Neuronal stem cell (in vitro differentiated cells): ENCODE results near the gene NRG2.

ENCODE experiments used
- DNase-seq: peaks from one replicate; pipeline ENCODE4 v3.0.0-alpha.2; 2013; ENCODE audit warnings: low spot score
- H2AFZ ChIP-seq: one replicate; pipeline ENCODE4 v1.6.1; 2013; ENCODE audit warnings: mild to moderate bottlenecking, low read length, inconsistent platforms
- H2AK5ac ChIP-seq: 2 replicates; pipeline ENCODE4 v1.6.1; 2013; ENCODE audit warnings: low read depth, mild to moderate bottlenecking, inconsistent platforms, low read length, moderate library complexity, mixed read lengths
- H2BK120ac ChIP-seq: 2 replicates; pipeline ENCODE4 v1.6.1; 2013; ENCODE audit warnings: low read depth, mild to moderate bottlenecking, inconsistent platforms, low read length, moderate library complexity, mixed read lengths
- H2BK12ac ChIP-seq: one replicate; pipeline ENCODE4 v1.6.1; 2013; ENCODE audit warnings: low read length, inconsistent platforms
- H2BK15ac ChIP-seq: 2 replicates; pipeline ENCODE4 v1.6.1; 2013; ENCODE audit warnings: mild to moderate bottlenecking, low read length, inconsistent platforms, mixed read lengths
- H2BK5ac ChIP-seq: one replicate; pipeline ENCODE4 v1.6.1; 2013; ENCODE audit warnings: inconsistent platforms, mild to moderate bottlenecking, low read length, moderate library complexity
- H3K14ac ChIP-seq: one replicate; pipeline ENCODE4 v1.6.1; 2013; ENCODE audit warnings: low read length, inconsistent platforms
- H3K18ac ChIP-seq: 2 replicates; pipeline ENCODE4 v1.6.1; 2013; ENCODE audit warnings: low read length, inconsistent platforms
- H3K23ac ChIP-seq: 2 replicates; pipeline ENCODE4 v1.6.1; 2013; ENCODE audit warnings: low read depth, mild to moderate bottlenecking, mixed read lengths, low read length, inconsistent platforms; ENCODE audit not compliant: poor library complexity
- H3K27ac ChIP-seq: replicated peaks from 3 replicates; pipeline ENCODE4 v1.5.1; 2013; ENCODE audit warnings: low read length, inconsistent platforms
- H3K27me3 ChIP-seq, 3 experiments: 2 replicates each; pipeline ENCODE4 v1.6.1; 2013; ENCODE audit warnings: low read length in 3 of 3, mild to moderate bottlenecking in 2 of 3, inconsistent platforms in 1 of 3, low read depth in 1 of 3, mixed read lengths in 1 of 3, moderate library complexity in 1 of 3; ENCODE audit not compliant: control insufficient read depth in 3 of 3, insufficient read depth in 3 of 3
- H3K36me3 ChIP-seq, 2 donors: replicated peaks in 1 of 2; 2 replicates each; pipeline ENCODE4 v1.6.1; 2013; ENCODE audit warnings: low read length in 2 of 2; ENCODE audit not compliant: control insufficient read depth in 2 of 2, insufficient read depth in 2 of 2
- H3K4ac ChIP-seq: 2 replicates; pipeline ENCODE4 v1.6.1; 2013; ENCODE audit warnings: inconsistent platforms, mild to moderate bottlenecking, low read length, moderate library complexity
- H3K4me1 ChIP-seq, 2 donors: 1 replicate in 1 of 2; 2 replicates in 1 of 2; pipeline ENCODE4 v1.6.1; 2013; ENCODE audit warnings: low read length in 2 of 2, low read depth in 1 of 2; ENCODE audit not compliant: control insufficient read depth in 2 of 2, insufficient read depth in 1 of 2
- H3K4me2 ChIP-seq: one replicate; pipeline ENCODE4 v1.6.1; 2013; ENCODE audit warnings: mild to moderate bottlenecking, low read length, inconsistent platforms; ENCODE audit not compliant: insufficient read depth, poor library complexity, severe bottlenecking
- H3K4me3 ChIP-seq, 2 donors: 2 replicates each; pipeline ENCODE4 v1.5.1; 2013; ENCODE audit warnings: low read length in 2 of 2, mild to moderate bottlenecking in 2 of 2, inconsistent platforms in 1 of 2, moderate library complexity in 1 of 2
- H3K79me1 ChIP-seq: one replicate; pipeline ENCODE4 v1.6.1; 2013; ENCODE audit warnings: low read depth, mild to moderate bottlenecking, inconsistent platforms, low read length, moderate library complexity
- H3K9ac ChIP-seq: one replicate; pipeline ENCODE4 v1.6.1; 2013; ENCODE audit warnings: mild to moderate bottlenecking, low read depth, low read length, inconsistent platforms; ENCODE audit not compliant: poor library complexity
- H3K9me3 ChIP-seq, 2 donors: replicated peaks in 1 of 2; 2 replicates each; pipeline versions ENCODE3 to v1.6.1; 2013; ENCODE audit warnings: low read length in 2 of 2, mild to moderate bottlenecking in 2 of 2, inconsistent platforms in 1 of 2, low read depth in 1 of 2, mixed read lengths in 1 of 2, moderate library complexity in 1 of 2; ENCODE audit not compliant: control insufficient read depth in 2 of 2, insufficient read depth in 1 of 2
- H4K8ac ChIP-seq: one replicate; pipeline ENCODE4 v1.6.1; 2013; ENCODE audit warnings: low read depth, mild to moderate bottlenecking, inconsistent platforms, low read length, moderate library complexity
- H4K91ac ChIP-seq: one replicate; pipeline ENCODE4 v1.6.1; 2013; ENCODE audit warnings: low read length, low read depth, mild to moderate bottlenecking, inconsistent platforms; ENCODE audit not compliant: poor library complexity
- WGBS, 2 donors: extraction: QIAGEN DNeasy Blood & Tissue Kit; methylation state at CpG; one replicate each; pipeline ENCODE4 v1.1.7; 2013; ENCODE audit warnings: missing lambda C conversion rate in 2 of 2, mixed read lengths in 1 of 2; ENCODE audit not compliant: insufficient read length in 2 of 2, insufficient replicate concordance in 1 of 2; ENCODE audit errors: extremely low coverage in 2 of 2; 5-methylcytosine and 5-hydroxymethylcytosine counted together

The NRG2 gene

GRCh38 chr5:139946440-139946839 is 96.7 kb downstream of the NRG2 start:
- Histone ChIP-seq H3K4me2 (no peak overlapping the region), H3K79me1 (no peaks in the 10 kb centered on the region), H2BK5ac (no peak overlapping the region), H2BK12ac (no peak overlapping the region), H3K14ac (no peak overlapping the region), H3K23ac (no peak overlapping the region), H3K4ac (no peak overlapping the region), H2BK15ac (no peak overlapping the region), H3K36me3 (no peaks in the 10 kb centered on the region), H3K27ac (no peak overlapping the region), H2AFZ (no peak overlapping the region), H3K18ac (no peak overlapping the region), H2BK120ac (no peak overlapping the region), H3K27me3 (peaks cover 0 to 6% (median 0%) of the 10 kb centered on the region in 3 experiments), H4K91ac (no peak overlapping the region), H3K9ac (no peak overlapping the region), H3K4me3 (no peak overlapping the region), H3K9me3 (peaks cover 0 to 1% of the 10 kb centered on the region in 2 donors), H2AK5ac (no peak overlapping the region), H3K4me1 (peaks cover 0 to 6% of the 10 kb centered on the region in 2 donors), H4K8ac (no peak overlapping the region)
- WGBS, 2 donors: no CpG with 5 or more reads among the region's 1 CpG
- DNase-seq: no peak

GRCh38 chr5:139946006-139946405 is 97.1 kb downstream of the NRG2 start:
- WGBS, 2 donors: no CpG with 5 or more reads among the region's 3 CpGs
- Histone ChIP-seq H2BK12ac (no peak overlapping the region), H3K36me3 (no peaks in the 10 kb centered on the region), H3K4me3 (no peak overlapping the region), H4K91ac (no peak overlapping the region), H2BK5ac (no peak overlapping the region), H3K27ac (no peak overlapping the region), H3K4me1 (peaks cover 0 to 6% of the 10 kb centered on the region in 2 donors), H3K4ac (no peak overlapping the region), H3K9ac (no peak overlapping the region), H2AFZ (no peak overlapping the region), H3K18ac (no peak overlapping the region), H2BK15ac (no peak overlapping the region), H3K23ac (no peak overlapping the region), H2AK5ac (no peak overlapping the region), H4K8ac (no peak overlapping the region), H3K9me3 (peaks cover 0 to 1% of the 10 kb centered on the region in 2 donors), H3K27me3 (peaks cover 0 to 6% (median 0%) of the 10 kb centered on the region in 3 experiments), H3K4me2 (no peak overlapping the region), H2BK120ac (no peak overlapping the region), H3K79me1 (no peaks in the 10 kb centered on the region), H3K14ac (no peak overlapping the region)
- no peak for DNase-seq

- peaks cover 0 to 1% of the 10 kb centered on the region in 2 donors for H3K9me3 ChIP-seq
- H3K4me3 ChIP-seq: no peak overlapping the region
- H3K27ac ChIP-seq: no peak overlapping the region
- H2AK5ac ChIP-seq: no peak overlapping the region
- no peak overlapping the region for H2AFZ ChIP-seq
- H3K4ac ChIP-seq: no peak overlapping the region
- no peak overlapping the region for H2BK120ac ChIP-seq
- no peak overlapping the region for H3K9ac ChIP-seq
- H4K8ac ChIP-seq: no peak overlapping the region
- H4K91ac ChIP-seq: no peak overlapping the region
- H3K4me1 ChIP-seq: no peaks in the 10 kb centered on the region
- H3K79me1 ChIP-seq: no peaks in the 10 kb centered on the region
- no CpG with 5 or more reads among the region's 1 CpG for WGBS, 2 donors
- no peak overlapping the region for H3K14ac ChIP-seq
- no peak for DNase-seq
- H2BK15ac ChIP-seq: no peak overlapping the region
- H2BK12ac ChIP-seq: no peak overlapping the region
- no peak overlapping the region for H2BK5ac ChIP-seq
- H3K4me2 ChIP-seq: no peak overlapping the region
- H3K18ac ChIP-seq: no peak overlapping the region
- H3K23ac ChIP-seq: no peak overlapping the region
- no peaks in the 10 kb centered on the region for H3K27me3 ChIP-seq
- no peaks in the 10 kb centered on the region for H3K36me3 ChIP-seq
Measured at GRCh38 chr5:139942243-139942642, 100.9 kb downstream of the NRG2 start.

GRCh38 chr5:139930406-139930805 is 112.7 kb downstream of the NRG2 start:
- no peak for DNase-seq
- H3K79me1 ChIP-seq: no peaks in the 10 kb centered on the region
- no peak overlapping the region for H3K18ac ChIP-seq
- H3K9me3 ChIP-seq: no peaks in the 10 kb centered on the region
- H3K27ac ChIP-seq: no peak overlapping the region
- no peak overlapping the region for H3K4ac ChIP-seq
- no peak overlapping the region for H2AK5ac ChIP-seq
- no peak overlapping the region for H3K4me2 ChIP-seq
- H4K8ac ChIP-seq: no peak overlapping the region
- no peak overlapping the region for H2BK5ac ChIP-seq
- H2BK120ac ChIP-seq: no peak overlapping the region
- peaks cover 0 to 5% (median 0%) of the 10 kb centered on the region in 3 experiments for H3K27me3 ChIP-seq
- H3K14ac ChIP-seq: no peak overlapping the region
- no peak overlapping the region for H2BK15ac ChIP-seq
- peaks cover 0 to 2% of the 10 kb centered on the region in 2 donors for H3K4me1 ChIP-seq
- H3K4me3 ChIP-seq: no peak overlapping the region
- no peak overlapping the region for H3K23ac ChIP-seq
- no peak overlapping the region for H2BK12ac ChIP-seq
- H2AFZ ChIP-seq: no peak overlapping the region
- no peak overlapping the region for H4K91ac ChIP-seq
- no peaks in the 10 kb centered on the region for H3K36me3 ChIP-seq
- WGBS, 2 donors: no CpG with 5 or more reads among the region's 2 CpGs
- H3K9ac ChIP-seq: no peak overlapping the region
